HG02798 (cell line): ENCODE data around the gene USP8.
"Not testable (repeated sequence)": the region's sequence is repeated elsewhere in the genome, so short reads cannot be mapped to it uniquely, and the experiment has no call there.

ENCODE experiments used
- ATAC-seq: cut with Tn5 transposase; IDR thresholded peaks from one replicate; pipeline ENCODE4 v1.9.1; 2021; ENCODE audit warnings: mild to moderate bottlenecking; ENCODE audit not compliant: unreplicated experiment, poor library complexity

USP8 gene

GRCh38 chr15:50424066-50424890 is at the start of gene USP8:
Gene USP8, plus strand, starts transcription at chr15:50424405. Its CDS starts 14,669 bp downstream, at chr15:50439074.
- ATAC-seq = peak; percentile 97

GRCh38 chr15:50377867-50378751 is 46.1 kb upstream of the USP8 start:
- peak; percentile 99 for ATAC-seq

- no peak for ATAC-seq
Measured at GRCh38 chr15:50378776-50379175, 45.4 kb upstream of the USP8 start.

- ATAC-seq = not testable (repeated sequence)
Measured at GRCh38 chr15:50379413-50379812, 44.8 kb upstream of the USP8 start.

- ATAC-seq = no peak
Measured at GRCh38 chr15:50380089-50380488, 44.1 kb upstream of the USP8 start.

- ATAC-seq = no peak
Measured at GRCh38 chr15:50381438-50381837, 42.8 kb upstream of the USP8 start.

GRCh38 chr15:50382408-50382807 is 41.8 kb upstream of the USP8 start:
- not testable (repeated sequence) for ATAC-seq

- peak; percentile 58 for ATAC-seq
Measured at GRCh38 chr15:50390554-50391264, 33.5 kb upstream of the USP8 start.

GRCh38 chr15:50391561-50391960 is 32.6 kb upstream of the USP8 start:
- ATAC-seq = not testable (repeated sequence)

GRCh38 chr15:50411870-50412269 is 12.3 kb upstream of the USP8 start:
- no peak for ATAC-seq

GRCh38 chr15:50414624-50415023 is 9.6 kb upstream of the USP8 start:
- no peak for ATAC-seq

- ATAC-seq = no peak
Measured at GRCh38 chr15:50415752-50416404, 8.3 kb upstream of the USP8 start.

- no peak for ATAC-seq
Measured at GRCh38 chr15:50416890-50417289, 7.3 kb upstream of the USP8 start.

- no peak for ATAC-seq
Measured at GRCh38 chr15:50418041-50418583, 6.1 kb upstream of the USP8 start.

- ATAC-seq = no peak
Measured at GRCh38 chr15:50425219-50425618, 1.0 kb downstream of the USP8 start.

- not testable (repeated sequence) for ATAC-seq
Measured at GRCh38 chr15:50425678-50426246, 1.6 kb downstream of the USP8 start.

- no peak for ATAC-seq
Measured at GRCh38 chr15:50426428-50426827, 2.2 kb downstream of the USP8 start.

- ATAC-seq = no peak
Measured at GRCh38 chr15:50431204-50431603, 7.0 kb downstream of the USP8 start.

- ATAC-seq = no peak
Measured at GRCh38 chr15:50432230-50432629, 8.0 kb downstream of the USP8 start.
